HFF-Myc (cell line): Measurements from ENCODE around the gene CERK.

Experiments
- DNase-seq: peaks from one replicate; pipeline ENCODE4 v3.0.0-alpha.2; 2011; ENCODE audit warnings: low read depth; ENCODE audit errors: extremely low read depth
- H3K4me3 ChIP-seq: replicated peaks from 2 replicates; pipeline ENCODE4 v1.5.1; 2011; ENCODE audit warnings: low read depth, mild to moderate bottlenecking, control low read depth, low read length
- CTCF ChIP-seq: IDR thresholded peaks from 2 replicates; pipeline ENCODE4 v1.5.1; 2012; ENCODE audit warnings: mild to moderate bottlenecking, low read depth, low read length, control low read depth; ENCODE audit errors: missing control alignments

Gene CERK

GRCh38 chr22:46660604-46661201, 77.3 kb downstream of the CERK start:
- DNase-seq, result no peak
- no peak for TF ChIP-seq CTCF
- H3K4me3 ChIP-seq, result no peak overlapping the region

GRCh38 chr22:46659791-46660186, 78.3 kb downstream of the CERK start:
- DNase-seq, result no peak
- no peak for TF ChIP-seq CTCF
- H3K4me3 ChIP-seq, result no peak overlapping the region

GRCh38 chr22:46659059-46659790, 78.8 kb downstream of the CERK start:
- no peak for DNase-seq
- TF ChIP-seq CTCF, result no peak
- no peak overlapping the region for H3K4me3 ChIP-seq

- TF ChIP-seq CTCF, result no peak
- DNase-seq, result no peak
- no peak overlapping the region for H3K4me3 ChIP-seq
Measured at GRCh38 chr22:46657996-46658947, 79.8 kb downstream of the CERK start.

- DNase-seq, result no peak
- TF ChIP-seq CTCF, result no peak
- H3K4me3 ChIP-seq, result no peak overlapping the region
Measured at GRCh38 chr22:46657655-46657953, 80.4 kb downstream of the CERK start.

GRCh38 chr22:46656856-46657654, 81.0 kb downstream of the CERK start:
- H3K4me3 ChIP-seq, result no peak overlapping the region
- DNase-seq, result no peak
- no peak for TF ChIP-seq CTCF
